LoVo (cell line): ENCODE data around the gene ZNF804B.

Experiments used
- DNase-seq: peaks from one replicate; pipeline ENCODE4 v3.0.0-alpha.2; 2016; ENCODE audit warnings: low spot score

ZNF804B gene

DNA sequence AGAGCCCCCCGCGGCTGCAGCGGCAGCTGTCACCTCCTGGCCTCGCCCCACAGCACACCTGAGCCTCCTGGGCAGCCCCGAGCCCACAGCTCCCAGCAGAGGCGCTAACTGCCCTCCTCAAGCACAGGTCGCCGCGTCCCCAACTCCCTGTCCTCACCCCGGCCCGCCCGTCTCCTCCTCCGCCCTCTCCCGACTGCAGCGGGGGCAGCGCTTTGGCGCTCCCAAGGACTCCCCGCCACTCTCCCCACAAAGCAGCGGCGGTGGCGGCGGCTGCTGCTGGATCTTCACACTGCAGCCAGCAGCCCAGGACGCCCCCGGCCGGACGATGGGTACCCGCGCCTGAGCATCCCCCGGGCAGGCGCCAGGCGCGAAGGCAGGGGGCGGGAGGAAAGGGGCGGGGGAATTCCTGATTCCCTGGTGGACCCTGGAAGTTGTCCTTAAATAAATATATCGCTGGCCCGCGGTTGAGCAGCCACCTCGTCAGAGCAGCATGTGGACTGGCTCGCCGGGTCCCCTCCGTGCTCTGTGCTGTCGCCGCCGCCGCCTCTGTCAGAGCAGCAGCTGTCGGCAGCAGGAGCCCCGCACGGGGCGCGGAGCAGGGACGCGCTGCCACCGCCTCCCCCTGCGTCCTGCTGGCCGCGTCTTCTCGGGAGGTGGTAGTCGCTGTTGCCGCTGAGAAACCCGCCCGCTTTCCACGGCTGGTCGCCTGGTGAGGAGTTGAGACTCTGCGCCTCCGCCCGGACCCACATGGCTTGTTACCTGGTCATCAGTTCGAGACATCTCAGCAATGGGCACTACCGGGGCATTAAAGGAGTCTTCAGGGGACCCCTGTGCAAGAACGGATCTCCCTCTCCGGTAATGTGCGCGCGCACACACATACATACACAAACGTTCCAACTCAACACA is at the start of gene ZNF804B:
Gene ZNF804B, plus strand, starts transcription at position 471 of the 906 bp plus-strand sequence. Its CDS starts 277 bp downstream, at position 748.
- DNase-seq: no peak

DNA sequence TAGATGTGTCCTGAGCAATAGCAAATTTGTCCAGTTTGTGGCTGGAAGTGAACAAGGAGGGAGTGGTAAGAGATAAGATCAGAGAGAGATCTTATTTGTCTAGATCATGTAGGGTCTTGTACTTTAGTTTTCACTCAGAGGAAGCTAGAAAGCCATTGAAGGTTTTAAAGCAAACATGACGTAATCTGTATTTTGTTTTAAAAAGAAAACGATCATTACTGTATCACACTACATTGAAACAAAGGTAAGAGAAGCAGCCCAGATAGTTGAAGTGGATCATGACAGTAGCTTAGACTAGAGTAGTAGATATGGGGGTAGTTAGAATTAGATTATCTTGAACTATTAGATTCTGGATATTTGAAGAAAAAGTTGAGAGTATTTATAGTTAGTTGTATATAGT is 23.6 kb upstream of the ZNF804B start:
- no peak for DNase-seq

DNA sequence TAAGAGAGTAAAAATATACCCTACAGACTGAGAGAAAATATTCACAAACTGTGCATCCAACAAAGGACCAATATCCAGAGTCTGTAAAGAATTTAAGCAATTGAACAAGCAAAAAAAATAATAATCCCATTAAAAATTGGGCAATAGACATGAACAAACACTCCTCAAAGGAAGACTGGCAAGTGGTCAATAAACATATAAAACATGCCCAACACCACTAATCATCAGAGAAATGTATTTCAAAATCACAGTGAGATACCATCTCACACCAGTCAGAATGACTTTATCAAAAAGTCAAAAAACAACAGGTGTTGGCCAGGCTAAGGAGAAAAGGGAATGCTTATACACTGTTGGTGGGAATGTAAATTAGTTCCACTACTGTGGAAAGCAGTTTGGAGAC is 21.9 kb upstream of the ZNF804B start:
- DNase-seq: no peak

DNA sequence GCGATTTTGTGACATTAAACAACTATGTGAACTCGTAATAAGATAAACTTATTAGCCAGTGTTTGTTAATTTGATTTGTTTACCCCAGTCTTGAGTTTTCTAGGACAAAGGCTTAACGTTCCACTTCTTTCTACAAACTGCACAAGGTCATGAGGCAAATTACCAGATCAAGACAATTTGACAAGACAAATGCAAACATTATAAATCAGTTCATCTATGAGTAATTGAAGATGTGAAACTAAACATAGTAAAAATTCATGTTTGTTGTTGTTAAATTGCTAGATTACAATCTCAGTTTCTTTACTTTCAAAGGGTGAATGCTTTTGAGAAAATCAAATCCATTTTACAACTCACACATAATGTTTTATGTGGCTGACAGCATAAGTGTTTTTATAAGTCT is 13.4 kb upstream of the ZNF804B start:
- DNase-seq: no peak

DNA sequence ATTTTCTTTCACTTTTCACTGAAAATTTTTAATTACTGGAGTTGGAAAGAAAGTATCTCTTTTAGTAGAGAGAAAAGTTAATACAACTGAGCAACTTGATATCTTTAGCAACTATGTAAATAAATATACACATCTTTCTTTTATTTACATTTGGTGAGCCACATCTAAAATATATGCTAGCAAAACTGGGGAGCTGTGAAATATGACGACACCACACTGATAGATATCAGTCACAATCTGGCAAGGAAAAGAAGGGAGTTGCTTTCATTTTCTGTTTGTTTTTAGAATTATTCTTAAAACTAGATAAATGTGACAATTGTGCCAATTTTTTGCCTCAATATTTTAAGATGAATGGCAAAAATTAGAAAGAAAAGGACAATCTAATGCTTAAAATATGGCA is 2.7 kb upstream of the ZNF804B start:
- DNase-seq: no peak

DNA sequence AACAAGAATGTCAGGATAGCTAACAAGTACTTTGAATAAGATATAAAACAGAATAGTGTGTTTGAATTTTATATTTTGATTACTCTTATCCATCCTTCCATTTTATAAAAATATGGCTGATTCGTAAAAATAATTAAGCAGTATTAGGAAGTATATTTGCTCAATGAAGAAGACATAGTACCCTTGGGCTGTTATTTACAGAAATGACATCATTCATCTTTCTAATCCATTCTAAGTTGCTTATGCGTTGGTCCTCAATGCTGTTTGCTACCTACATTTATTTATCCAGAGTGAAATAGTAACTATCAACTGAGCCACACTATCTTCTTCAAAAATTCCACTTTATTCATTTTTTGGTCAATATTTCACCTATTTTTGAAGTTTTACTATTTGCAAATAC is 2.1 kb upstream of the ZNF804B start:
- no peak for DNase-seq

DNA sequence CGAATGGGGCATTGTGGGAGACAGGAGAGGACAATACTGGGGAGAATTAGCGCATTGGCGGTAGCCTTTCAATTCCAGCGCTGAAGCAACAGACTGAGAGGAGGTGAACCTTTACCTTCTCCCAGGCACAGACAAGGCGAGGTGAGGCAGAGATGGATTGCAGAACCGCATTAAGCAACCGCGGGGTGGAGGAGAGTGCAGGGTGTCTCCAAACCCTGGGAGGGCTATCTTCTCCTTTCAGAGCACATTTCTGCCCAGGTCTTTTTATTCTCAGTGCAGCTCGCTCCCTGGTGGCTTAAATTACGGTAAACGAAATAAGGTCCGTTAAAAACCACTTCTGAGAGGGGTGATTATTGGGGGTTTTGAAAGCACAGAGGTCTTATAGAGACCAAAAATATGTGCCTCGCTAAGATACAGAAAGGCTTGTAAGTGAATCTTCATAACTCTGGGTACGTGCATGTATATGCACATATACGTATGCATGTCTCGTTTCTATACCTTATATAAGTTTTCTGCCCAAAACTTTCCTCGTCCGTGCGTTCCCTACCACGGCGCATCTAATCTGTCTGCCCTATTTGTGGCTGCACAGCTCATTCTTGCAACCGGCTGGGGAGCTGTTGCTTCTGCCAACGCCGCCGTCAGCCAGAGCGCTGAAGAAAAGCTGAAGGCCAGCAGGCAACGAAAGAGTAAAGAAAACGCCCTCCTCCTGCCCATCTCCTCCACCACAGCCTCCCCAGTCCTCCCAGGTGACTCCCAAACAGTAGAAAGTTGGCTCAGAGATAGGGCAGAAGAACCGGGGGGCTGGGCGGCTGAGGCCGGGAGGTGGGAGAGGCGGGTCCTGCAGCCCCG is 895 bp upstream of the ZNF804B start:
- no peak for DNase-seq

DNA sequence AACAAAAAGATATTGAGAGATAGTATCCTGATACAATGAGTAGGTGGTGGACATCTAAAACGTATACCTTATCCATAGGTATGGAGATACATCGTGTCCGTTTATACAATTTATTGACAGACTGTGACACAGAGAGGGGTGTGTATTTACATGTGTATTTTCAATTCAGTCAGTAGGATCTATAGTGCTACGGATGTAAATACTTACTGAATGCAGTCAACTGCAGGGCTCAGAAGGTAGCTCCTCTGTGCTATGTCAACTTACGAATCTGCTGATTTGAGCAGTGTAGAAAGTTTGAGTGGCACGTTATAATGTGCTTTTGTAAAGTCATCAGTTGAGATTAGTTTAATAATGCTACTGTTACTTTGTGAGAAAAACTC is 626 bp downstream of the ZNF804B start:
- no peak for DNase-seq

DNA sequence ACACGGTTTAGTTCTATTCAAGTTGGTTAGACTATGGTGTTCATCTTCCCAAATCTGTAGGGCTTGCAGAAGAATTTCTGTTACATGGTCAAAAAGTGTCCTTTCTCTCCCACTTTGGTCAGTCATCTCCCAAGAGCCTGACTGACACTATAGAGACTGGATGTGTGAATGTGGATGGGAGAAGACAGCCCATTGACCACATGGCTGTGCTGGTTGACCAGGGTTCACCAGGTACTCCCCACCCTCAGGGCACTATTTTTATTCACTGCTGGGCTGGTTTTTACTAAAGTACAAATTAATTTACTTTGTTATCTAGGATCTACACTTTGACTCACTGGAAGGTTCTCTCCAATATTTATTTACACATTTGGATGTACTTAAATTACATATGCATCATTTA is 2.3 kb downstream of the ZNF804B start:
- DNase-seq: no peak

DNA sequence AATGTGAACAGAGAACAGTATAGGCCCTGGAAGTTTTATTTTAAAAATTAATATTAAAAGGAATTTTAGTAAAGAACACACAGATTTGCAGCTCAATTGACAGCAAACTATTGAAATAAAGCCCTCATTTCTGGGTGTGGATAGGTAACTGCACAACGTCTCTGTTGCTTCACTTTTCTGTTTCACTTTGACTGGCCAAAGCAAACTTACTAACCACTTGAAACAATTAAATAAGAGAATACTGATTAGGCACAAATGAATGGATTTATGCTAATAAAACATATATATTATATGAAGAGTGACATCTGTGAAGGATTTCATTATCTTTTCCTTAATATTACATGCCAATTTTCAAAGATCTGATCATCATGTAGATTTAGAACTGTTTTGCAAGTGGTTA is 11.9 kb downstream of the ZNF804B start:
- no peak for DNase-seq

DNA sequence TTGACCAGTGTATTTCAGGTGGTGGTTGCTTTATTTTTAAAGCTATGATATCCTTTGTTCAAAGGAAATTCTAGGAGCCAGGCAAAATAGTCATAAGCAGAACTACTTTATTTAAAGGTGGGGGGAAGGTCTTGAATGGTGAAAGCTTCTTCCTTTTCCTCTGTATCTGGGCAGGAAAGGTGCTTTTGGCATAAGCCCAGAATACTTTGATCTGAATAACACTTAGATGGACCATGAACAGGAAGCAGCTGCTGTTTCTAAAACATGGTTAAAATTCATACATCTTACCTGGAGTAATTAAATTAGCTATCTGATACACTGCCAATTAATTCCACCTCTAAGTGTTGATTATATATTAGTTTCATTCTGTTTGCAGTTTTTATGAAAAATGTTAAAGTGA is 13.3 kb downstream of the ZNF804B start:
- DNase-seq: no peak

DNA sequence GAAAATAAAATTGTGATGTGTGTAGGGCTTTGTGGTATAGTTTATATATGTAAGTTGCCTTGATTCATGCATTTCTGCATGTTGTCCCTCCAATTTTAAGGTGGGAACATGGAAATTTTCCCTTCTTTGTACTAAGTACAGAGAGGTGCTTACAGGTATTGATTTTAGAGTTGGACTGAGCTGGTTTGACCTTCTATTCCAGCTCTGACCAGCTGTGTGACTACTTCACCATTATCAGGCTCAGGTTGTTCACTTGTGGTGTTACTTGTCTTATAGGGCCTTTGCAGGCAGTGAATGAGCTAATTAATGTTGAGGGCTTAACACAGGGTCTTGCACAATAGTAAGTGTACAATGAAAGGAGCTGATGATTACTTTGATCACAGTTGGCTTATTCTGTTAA is 16.3 kb downstream of the ZNF804B start:
- no peak for DNase-seq

DNA sequence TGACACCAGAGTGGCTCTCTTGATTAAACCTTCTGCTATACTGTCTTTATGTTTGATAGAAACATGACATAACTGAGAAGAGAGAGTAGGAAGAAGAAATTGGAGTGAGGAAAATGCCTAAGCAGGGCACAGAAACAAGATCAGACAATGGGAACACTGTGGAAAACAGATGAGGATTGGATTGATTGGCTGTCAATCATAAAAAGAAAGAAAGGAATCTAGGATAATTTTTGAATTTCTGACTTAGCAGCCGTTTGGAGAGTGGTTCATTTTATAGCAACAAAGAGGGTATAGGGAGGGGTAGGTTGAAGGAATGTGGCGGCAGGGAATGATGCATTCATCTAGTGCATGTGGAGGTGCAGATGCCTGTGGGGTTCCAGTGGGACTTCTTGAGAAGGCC is 28.3 kb downstream of the ZNF804B start:
- DNase-seq: no peak

DNA sequence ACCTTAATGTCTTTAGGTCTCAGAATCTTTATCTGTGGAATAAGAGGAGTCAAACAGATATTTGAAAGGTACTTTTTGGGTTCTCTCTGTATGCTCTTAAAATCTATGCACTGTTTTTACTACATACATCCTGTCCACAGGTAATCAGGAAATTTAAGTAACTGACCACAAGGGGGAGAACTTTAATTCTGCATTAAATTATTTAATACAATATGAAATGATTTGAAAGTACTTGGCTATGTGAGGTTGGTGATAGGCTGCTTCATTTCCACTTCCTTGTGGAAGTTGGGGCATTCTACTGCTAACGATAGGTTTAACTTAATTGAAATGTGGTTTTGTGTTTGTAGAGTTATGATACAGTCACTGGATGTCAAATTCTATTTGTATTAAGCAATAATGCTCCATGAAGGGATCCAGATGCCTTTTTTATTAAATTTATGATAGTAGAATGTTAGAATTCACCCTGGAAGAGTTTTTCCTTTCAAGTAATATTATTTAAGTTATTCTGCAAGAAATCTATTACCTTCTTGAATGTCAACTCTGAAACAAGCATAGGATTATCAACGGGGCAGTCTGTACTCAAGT is 30.1 kb downstream of the ZNF804B start:
- peak; percentile 55 for DNase-seq

DNA sequence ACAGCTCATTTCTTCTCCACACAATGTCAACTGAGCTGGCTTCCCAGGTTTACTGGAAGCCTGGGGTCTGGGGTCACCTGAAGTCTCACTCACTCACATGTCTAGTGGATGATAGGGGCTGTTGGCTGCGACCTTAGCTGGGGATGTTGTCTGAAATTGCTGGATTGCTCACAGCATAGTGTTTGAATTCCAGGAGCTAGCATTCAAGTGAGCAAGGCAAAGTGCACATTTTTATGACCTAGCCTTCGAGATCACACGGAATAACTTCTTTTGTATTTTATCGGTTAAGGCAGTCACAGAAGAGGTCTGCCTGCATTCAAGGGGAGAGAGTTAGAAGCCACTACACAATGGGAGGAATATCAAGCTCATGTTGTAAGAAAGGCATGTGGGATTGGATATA is 32.4 kb downstream of the ZNF804B start:
- no peak for DNase-seq

DNA sequence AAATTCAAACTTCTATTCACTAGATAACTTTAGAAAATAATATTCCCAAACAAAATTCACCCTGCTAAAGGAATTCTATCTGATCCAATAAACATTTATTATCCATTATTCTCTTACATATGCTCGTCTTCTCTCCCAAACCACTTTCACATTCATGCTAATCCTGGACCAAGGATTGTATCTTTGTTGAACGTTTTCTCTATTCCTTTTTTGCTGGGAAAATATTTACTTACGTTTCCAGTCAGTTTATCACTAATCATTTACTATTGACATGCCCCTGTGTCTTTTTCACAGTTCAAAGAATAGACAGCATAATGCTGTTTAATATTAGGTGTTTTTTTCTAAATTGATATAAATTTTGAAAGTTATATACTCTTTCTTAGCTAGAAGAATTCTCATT is 32.9 kb downstream of the ZNF804B start:
- no peak for DNase-seq

DNA sequence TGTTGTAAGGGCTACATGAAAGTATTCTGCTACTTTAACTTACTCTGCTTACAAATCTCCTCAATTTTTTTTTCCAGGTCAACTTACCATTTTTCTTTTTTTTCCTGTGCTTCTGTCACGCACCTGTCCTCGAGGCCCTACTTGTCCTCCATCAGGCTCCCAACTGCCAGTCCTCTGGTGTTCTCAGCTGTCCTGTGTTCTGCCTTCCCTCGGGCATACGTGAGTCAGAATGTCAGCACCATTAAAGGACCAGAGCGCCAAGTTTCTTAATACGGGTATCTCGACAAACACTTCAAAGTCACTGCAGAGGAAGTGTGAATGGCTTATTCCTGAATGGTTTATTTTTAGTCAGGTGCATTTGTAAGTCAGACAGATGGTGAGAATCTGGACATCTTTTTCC is 36.1 kb downstream of the ZNF804B start, which contains the start of gene TEX47:
Gene TEX47, minus strand, starts transcription at position 185 of the 400 bp plus-strand sequence. CDS start 795 bp downstream, outside the sequence.
- no peak for DNase-seq

DNA sequence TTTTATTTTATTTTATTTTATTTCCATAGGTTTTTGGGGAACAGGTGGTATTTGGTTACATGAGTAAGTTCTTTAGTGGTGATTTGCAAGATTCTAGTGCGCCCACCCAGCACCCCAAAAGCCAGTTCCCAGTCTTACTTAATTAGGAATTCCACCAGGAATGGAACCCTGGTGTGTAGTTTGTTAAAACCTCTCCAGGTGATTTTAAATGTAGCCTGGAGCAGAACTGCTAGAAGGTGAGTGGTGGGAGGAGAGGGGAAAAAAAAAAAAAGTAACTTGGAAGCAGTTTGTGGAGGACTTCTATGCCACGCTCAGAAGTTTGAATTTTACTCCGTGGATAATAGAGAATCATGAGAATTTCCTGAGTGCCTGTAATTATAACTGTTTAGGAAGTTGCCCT is 41.5 kb downstream of the ZNF804B start:
- no peak for DNase-seq

DNA sequence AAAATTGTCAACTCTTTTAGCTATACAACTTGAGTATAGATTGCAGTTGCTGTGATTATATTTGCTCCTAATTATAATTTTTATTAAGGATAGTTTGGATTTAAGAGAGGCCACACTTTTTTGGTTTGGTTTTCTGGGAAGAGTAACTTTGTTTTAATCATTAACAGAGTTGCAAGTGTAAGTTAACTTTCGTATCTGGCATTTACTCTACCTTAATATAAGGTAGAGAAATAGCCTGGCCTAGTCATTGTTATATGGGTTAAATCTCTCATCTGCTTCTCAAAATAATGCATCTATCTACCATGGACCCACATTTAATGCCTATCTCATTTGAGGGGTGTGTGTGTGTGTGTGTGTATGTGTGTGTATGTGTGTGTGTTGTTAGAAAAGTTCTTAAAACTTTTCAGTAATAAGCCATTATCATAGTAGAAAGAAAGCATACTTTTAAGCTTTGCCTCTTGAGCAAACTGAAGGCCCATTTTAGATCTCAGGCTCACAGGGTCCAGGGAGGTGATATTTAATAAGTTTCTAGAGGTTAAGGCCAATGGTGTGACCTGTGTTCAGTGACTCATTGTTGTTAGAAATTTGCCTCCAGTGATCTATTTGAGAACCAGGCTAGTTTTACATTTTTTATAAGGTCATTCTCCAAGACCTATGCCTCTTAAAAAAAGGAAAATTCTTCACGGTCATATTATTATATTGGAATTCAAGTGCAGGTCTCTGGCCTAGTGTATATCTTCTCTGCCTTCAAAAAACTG is 47.0 kb downstream of the ZNF804B start:
- DNase-seq: no peak

DNA sequence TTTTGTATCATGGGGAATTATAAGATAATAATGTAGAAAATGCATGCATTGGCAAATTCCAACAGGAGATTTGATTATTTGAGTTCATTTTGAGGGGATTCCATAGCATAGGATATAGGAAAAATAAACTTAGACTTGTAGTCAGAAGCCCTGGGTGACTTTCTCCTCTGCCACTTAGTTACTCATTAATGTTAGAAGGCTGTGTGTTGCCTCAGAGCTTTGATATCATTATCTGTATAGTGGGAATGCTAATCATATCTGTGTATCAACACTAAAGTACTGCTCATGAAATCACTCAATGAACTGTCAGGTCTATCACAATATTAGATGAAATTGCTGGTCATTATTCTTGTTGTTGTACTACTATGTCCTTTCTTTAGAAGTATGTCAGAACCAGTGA is 59.1 kb downstream of the ZNF804B start:
- no peak for DNase-seq

DNA sequence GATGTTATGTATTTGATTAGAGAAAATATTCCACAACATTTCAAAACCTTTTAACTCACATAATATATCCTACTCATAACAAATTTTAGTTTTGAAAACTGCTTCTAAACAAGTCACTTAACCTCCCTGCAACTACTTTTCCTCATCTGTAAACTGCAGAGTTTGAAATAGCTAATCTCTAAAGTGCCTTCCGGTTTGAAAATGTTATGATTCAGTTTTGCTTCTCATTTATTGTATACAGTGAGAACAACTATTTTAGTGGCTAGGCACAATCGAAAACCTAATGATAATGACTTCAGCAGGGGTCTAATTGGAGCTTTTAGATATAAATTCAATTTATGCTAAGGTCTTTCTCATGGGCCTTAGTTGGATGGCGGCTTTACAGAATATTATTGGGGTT is 66.7 kb downstream of the ZNF804B start:
- DNase-seq: no peak

DNA sequence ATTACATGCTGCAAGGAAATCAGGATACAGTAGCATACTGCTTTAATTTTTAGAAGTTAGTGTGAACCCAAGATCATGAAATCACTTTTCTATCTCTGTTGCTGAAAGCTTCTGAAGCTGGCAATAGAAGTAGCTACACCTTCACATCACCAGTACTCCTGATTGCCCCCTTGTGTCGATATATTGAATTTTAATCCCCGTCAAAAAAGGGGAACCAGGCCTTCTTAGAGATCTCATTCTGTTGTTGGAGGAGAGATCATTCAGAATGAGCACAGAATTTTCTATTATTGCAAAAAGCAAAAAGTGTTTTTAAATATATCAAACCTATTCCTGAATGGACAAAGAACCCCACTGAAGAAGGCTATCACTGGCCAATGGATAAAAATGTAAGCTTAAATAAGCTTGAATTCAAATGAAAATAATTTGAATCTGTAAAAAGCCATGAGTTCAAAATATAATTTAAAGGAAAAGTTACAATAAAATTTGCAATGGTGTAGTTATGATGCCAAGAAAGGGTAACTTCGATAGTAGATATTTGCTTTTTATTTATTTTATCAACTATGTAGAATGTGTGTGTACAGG is 75.7 kb downstream of the ZNF804B start:
- DNase-seq: peak; percentile 48
